ENCODE results near the gene C2orf92. TPM values are rescaled to one million over a fixed set of nuclear protein-coding genes. Genes with fewer than 3 reads are reported as not detected.
A peak's percentile ranks its signal among the peaks of the same experiment; 100 is the strongest.

C2orf92 gene
- total RNA-seq, 2 donors from 2014 or later, result 4.6 to 5.0 TPM

GRCh38 chr2:97693476-97693875, 24.0 kb downstream of the C2orf92 start:
- H3K4me1 ChIP-seq, result no peaks in the 10 kb centered on the region
- H3K9me3 ChIP-seq, result no peaks in the 10 kb centered on the region
- no peak overlapping the region for H3K9ac ChIP-seq (ENCODE audit: low read depth in 2 of 2, low read length in 2 of 2)
- H3K27ac ChIP-seq, result no peak overlapping the region
- intact Hi-C loops (cut with DNase I), result loop anchor here (10.0 kb wide), 1 partner anchor 99 kb away; no protein-coding TSS in a partner anchor
- H3K27me3 ChIP-seq, result no peaks in the 10 kb centered on the region
- H3K36me3 ChIP-seq, result no peaks in the 10 kb centered on the region
- H3K4me3 ChIP-seq, result no peak overlapping the region
- no peak for DNase-seq
- TF ChIP-seq, protein P1, sequence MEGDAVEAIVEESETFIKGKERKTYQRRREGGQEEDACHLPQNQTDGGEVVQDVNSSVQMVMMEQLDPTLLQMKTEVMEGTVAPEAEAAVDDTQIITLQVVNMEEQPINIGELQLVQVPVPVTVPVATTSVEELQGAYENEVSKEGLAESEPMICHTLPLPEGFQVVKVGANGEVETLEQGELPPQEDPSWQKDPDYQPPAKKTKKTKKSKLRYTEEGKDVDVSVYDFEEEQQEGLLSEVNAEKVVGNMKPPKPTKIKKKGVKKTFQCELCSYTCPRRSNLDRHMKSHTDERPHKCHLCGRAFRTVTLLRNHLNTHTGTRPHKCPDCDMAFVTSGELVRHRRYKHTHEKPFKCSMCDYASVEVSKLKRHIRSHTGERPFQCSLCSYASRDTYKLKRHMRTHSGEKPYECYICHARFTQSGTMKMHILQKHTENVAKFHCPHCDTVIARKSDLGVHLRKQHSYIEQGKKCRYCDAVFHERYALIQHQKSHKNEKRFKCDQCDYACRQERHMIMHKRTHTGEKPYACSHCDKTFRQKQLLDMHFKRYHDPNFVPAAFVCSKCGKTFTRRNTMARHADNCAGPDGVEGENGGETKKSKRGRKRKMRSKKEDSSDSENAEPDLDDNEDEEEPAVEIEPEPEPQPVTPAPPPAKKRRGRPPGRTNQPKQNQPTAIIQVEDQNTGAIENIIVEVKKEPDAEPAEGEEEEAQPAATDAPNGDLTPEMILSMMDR (IDR thresholded peaks at IDR 0.05), result no peak

DNA sequence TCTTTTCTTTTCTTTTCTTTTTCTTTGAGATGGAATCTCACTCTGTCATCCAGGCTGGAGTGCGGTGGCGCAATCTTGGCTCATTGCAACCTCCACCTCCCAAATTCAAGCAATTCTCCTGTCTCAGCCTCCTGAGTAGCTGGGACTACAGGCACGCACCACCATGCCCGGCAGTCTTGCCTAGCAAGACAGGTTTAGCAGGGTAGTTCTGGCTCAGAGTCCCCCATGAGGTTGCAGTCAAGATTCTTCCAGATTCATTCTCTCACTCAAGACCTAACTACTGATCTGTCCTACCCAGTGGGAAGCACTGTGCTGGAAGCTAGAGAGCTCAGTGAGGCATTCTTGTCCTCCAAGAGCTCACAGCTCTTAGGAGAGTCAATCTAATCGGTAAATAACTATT, 26.2 kb downstream of the C2orf92 start:
- no peaks in the 10 kb centered on the region for H3K27me3 ChIP-seq
- H3K36me3 ChIP-seq, result no peaks in the 10 kb centered on the region
- H3K4me1 ChIP-seq, result no peaks in the 10 kb centered on the region
- TF ChIP-seq, protein P1 (IDR thresholded peaks at IDR 0.05), result no peak
- no peak overlapping the region for H3K9ac ChIP-seq (ENCODE audit: low read depth in 2 of 2, low read length in 2 of 2)
- no peak overlapping the region for H3K4me3 ChIP-seq
- H3K9me3 ChIP-seq, result no peaks in the 10 kb centered on the region
- no peak for DNase-seq
- intact Hi-C loops (cut with DNase I), result loop anchor here (10.0 kb wide), 1 partner anchor 101 kb away; no protein-coding TSS in a partner anchor
- no peak overlapping the region for H3K27ac ChIP-seq

GRCh38 chr2:97697252-97698235, 28.0 kb downstream of the C2orf92 start:
- H3K9ac ChIP-seq (ENCODE audit: low read depth in 2 of 2, low read length in 2 of 2), result peak overlapping the region in 1 of 2 donors; percentile 19
- intact Hi-C loops (cut with DNase I), result loop anchor here (10.0 kb wide), 1 partner anchor 103 kb away; no protein-coding TSS in a partner anchor
- no peaks in the 10 kb centered on the region for H3K27me3 ChIP-seq
- H3K36me3 ChIP-seq, result no peaks in the 10 kb centered on the region
- DNase-seq, result peak; percentile 94
- TF ChIP-seq, protein P1 (IDR thresholded peaks at IDR 0.05), result peak; percentile 95
- no peak overlapping the region for H3K27ac ChIP-seq
- H3K4me3 ChIP-seq, result no peak overlapping the region
- H3K9me3 ChIP-seq, result no peaks in the 10 kb centered on the region
- no peaks in the 10 kb centered on the region for H3K4me1 ChIP-seq

- Histone ChIP-seq H3K4me1 (no peaks in the 10 kb centered on the region), H3K36me3 (no peaks in the 10 kb centered on the region), H3K27ac (no peak overlapping the region), H3K4me3 (no peak overlapping the region), H3K27me3 (no peaks in the 10 kb centered on the region), H3K9me3 (no peaks in the 10 kb centered on the region), H3K9ac (ENCODE audit: low read depth in 2 of 2, low read length in 2 of 2) (no peak overlapping the region)
- intact Hi-C loops (cut with DNase I), result loop anchor here (10.0 kb wide), 1 partner anchor 104 kb away; no protein-coding TSS in a partner anchor
- TF ChIP-seq, protein P1 (IDR thresholded peaks at IDR 0.05), result no peak
- DNase-seq, result no peak
Measured at GRCh38 chr2:97698530-97698929, 29.0 kb downstream of the C2orf92 start.

GRCh38 chr2:97699765-97700444, 30.4 kb downstream of the C2orf92 start:
- no peaks in the 10 kb centered on the region for H3K36me3 ChIP-seq
- H3K9ac ChIP-seq (ENCODE audit: low read depth in 2 of 2, low read length in 2 of 2), result no peak overlapping the region
- DNase-seq, result peak; percentile 65
- intact Hi-C loops (cut with DNase I), result loop anchor here (10.0 kb wide), 1 partner anchor 105 kb away; no protein-coding TSS in a partner anchor
- TF ChIP-seq, protein P1 (IDR thresholded peaks at IDR 0.05), result peak; percentile 47
- H3K9me3 ChIP-seq, result no peaks in the 10 kb centered on the region
- no peaks in the 10 kb centered on the region for H3K4me1 ChIP-seq
- H3K27me3 ChIP-seq, result no peaks in the 10 kb centered on the region
- no peak overlapping the region for H3K4me3 ChIP-seq
- no peak overlapping the region for H3K27ac ChIP-seq

Data from colonic mucosa (tissue), 4 donors.